ENCODE data around the gene PPFIA2.

PPFIA2 gene

GRCh38 chr12:81333812-81334211 is 425.3 kb downstream of the PPFIA2 start:
- DNase-seq, result no peak

- no peak for DNase-seq
Observed at GRCh38 chr12:81332054-81332453, 427.1 kb downstream of the PPFIA2 start.

- no peak for DNase-seq
Observed at GRCh38 chr12:81330480-81330879, 428.7 kb downstream of the PPFIA2 start.

- no peak for DNase-seq
Observed at GRCh38 chr12:81329085-81329484, 430.1 kb downstream of the PPFIA2 start.

GRCh38 chr12:81327425-81327824 is 431.7 kb downstream of the PPFIA2 start:
- no peak for DNase-seq

- no peak for DNase-seq
Observed at GRCh38 chr12:81325086-81325485, 434.1 kb downstream of the PPFIA2 start.

GRCh38 chr12:81314903-81315531 is 444.1 kb downstream of the PPFIA2 start:
- no peak for DNase-seq

- no peak for DNase-seq
Observed at GRCh38 chr12:81303935-81304334, 455.2 kb downstream of the PPFIA2 start.

- no peak for DNase-seq
Observed at GRCh38 chr12:81300454-81300853, 458.7 kb downstream of the PPFIA2 start.

GRCh38 chr12:81297601-81298000 is 461.5 kb downstream of the PPFIA2 start:
- no peak for DNase-seq

- no peak for DNase-seq
Observed at GRCh38 chr12:81296556-81297305, 462.4 kb downstream of the PPFIA2 start.

- no peak for DNase-seq
Observed at GRCh38 chr12:81295251-81295650, 463.9 kb downstream of the PPFIA2 start.

GRCh38 chr12:81294325-81295190 is 464.6 kb downstream of the PPFIA2 start:
- DNase-seq, result no peak

- no peak for DNase-seq
Observed at GRCh38 chr12:81288651-81289050, 470.5 kb downstream of the PPFIA2 start.

- no peak for DNase-seq
Observed at GRCh38 chr12:81284137-81284536, 475.0 kb downstream of the PPFIA2 start.

- no peak for DNase-seq
Observed at GRCh38 chr12:81274637-81275529, 484.3 kb downstream of the PPFIA2 start.

- no peak for DNase-seq
Observed at GRCh38 chr12:81270385-81270784, 488.8 kb downstream of the PPFIA2 start.

GRCh38 chr12:81263072-81263471 is 496.1 kb downstream of the PPFIA2 start:
- DNase-seq, result no peak

GRCh38 chr12:81261508-81262207 is 497.5 kb downstream of the PPFIA2 start:
- DNase-seq, result no peak

GRCh38 chr12:81259360-81259759 is 499.8 kb downstream of the PPFIA2 start:
- no peak for DNase-seq

GRCh38 chr12:81257947-81258551 is 501.1 kb downstream of the PPFIA2 start:
- DNase-seq, result no peak

- no peak for DNase-seq
Observed at GRCh38 chr12:81255947-81256346, 503.2 kb downstream of the PPFIA2 start.
